DMS153 treated with DMSO at 0.1 percent for 48 hours (cell line): ENCODE results near the gene RASAL3.

Experiments used
- DNase-seq: peaks from one replicate; lab custom pipeline; 2025; ENCODE audit not compliant: unreplicated experiment; lab: John Stamatoyannopoulos, UW

RASAL3 gene

DNA sequence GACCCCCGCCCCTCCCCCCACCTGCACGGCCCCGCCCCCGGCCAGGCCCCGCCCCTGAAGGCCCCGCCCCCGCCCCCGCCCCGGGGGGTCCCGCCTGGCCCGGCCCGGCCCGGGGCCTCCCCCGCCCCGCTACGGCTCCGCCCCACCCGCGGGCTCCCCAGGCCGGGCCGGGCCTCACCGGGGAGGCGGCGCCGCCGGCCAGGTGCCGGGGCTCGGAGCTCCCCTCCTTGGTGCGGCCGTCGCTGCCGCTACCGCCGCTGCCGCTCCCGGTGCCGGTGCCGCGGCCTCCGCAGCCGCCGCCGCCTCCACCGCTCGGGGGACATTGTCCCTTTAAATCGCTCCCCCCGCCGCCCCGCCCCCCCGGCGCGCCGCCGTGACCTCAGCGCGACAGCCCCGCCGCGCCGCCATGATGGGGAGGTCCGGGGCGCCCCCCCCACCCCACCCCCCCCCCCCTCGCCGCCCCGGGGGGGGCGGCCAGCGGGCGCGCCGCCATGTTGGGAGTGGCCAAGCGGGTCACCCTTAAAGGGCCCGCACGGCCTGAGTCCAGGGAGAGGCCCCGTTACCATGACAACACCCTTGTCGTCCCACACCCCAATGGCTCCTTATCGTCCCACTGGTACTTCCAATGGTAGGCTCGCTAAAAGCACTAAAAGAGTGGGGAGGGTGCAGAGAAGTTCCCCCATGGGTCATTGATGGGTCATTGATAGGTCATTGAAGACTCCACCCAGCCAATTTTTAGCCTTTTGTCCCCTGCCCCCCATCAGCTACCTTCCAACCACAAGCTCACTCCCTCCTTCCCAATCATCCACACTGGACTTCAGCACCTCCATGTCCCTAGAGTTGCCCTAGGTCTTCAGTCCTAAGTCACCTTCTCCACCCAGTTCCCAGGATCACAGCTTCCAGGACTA is 14.5 kb downstream of the RASAL3 start, which contains the start of gene WIZ:
TSS of gene WIZ (minus strand) at position 337 of the 908 bp plus-strand sequence. CDS start 1,649 bp downstream, outside the sequence.
- DNase-seq, result peak; percentile 2

DNA sequence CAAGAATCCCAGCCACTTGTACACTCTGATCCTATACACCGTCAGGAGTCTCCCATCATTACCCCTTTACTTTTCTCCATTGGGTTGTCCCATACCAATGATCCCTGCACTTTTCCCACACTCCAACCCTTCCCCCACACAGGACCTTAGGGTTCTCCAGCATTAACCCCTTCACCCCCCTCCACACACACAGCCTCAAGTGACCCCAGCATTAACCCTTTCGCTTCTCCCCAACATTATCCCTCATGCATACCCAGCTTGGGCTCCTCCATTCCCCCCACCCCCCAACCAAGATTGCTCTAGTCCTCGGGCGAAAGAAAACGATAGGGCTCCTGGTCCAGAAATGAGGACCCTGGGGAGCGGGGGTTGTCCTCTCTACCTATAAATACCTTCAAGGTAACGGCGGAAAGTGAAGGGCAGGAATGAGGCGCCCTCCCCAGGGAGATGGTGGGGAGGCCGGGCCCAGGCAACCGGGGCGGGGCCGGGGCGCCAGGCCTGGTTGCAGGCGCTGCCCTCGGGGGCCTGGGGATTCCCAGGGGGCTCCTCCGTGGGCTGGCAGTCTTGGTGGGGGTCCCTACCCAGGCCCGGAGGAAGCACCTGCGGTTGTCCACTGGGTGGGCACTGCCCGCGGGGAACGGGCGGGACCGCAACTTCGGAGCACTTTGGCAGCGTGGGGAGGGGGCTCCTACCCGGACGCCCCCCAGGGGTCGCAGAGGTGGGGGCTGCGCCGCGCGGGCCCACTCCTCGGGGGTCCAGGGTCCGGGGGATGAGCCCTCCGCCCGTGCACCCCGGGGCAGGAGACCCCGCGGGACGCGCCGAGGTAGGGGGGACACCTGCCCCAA is 15.3 kb downstream of the RASAL3 start:
- no peak for DNase-seq

DNA sequence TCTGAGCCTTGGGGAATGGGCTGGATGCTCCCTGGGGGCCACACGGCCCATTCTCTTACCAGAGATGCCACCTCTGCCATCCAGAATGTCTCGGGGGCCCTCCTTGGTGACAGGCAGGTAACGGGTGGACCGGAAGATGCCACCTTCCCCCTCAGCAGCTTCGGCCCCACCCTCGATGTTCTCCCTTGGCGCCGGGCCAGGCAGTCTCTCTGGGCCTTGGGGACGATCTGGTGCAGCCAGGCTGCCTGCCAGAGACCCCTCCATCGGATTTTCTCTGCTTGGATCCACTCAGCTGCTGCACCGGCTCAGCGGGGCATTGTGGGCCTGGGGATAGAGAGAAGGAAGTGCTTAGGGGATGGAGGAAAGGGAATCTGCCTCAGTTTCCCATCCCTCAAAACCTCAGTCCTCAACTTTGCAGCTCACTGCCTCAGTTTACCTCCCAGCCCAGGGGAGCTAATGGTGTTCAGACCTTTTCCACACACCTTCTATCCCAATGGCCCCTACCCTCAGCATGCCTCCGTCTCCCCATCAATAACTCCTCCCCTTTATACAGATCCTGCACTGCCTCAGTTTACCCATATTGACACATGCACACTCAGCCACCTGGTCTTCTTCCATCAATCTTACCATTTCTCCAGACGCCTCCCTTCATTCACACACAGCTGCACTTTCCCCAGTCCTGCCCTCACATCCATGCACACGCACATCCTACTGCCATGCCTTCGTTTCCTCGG is 16.1 kb downstream of the RASAL3 start:
- no peak for DNase-seq

DNA sequence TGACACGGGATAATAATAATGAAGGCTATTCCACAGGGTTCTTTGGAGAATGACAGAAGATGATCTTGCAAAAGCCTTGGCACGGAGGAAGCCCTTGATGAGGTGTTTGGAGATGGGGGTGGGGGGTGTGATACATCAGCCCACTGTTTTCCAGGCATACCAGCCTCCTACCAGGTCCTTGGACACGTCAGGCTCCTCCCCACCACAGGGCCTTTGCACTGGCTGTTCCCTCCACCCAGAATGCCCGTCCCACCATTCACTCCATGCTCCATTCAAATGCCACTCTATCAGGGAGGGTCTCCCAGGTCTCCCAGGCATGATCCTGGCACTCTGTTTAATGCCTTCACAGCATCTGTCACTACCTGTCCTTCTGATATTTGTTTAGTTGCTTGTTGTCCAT is 17.3 kb downstream of the RASAL3 start:
- no peak for DNase-seq

DNA sequence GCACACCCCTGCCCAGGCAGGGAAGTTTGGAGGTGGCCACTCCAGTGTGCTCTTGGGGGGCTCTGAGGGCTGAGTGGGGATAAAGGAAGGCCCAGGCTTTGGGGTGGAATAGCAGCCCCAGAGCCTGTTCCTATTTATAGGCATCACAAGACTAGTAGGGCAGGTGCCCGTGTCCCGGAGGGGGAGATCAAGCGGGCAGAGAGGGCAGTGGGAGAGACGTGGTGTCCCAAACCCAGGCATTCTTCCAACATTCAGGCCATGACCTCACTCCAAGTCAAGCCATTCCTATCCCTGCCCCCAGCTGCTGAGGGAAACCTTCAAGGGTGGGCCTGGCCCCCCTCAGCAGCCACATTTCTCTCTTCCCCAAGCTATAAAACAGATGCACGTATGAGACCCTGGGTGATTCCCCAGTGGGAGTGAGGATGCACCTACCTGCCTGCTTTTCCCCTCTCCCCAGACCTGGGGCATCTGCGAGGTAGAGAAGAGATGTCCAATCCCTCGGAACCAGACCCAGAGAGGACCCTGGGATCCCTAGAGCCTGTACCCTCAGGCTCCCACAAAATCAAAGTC is 18.5 kb downstream of the RASAL3 start:
- no peak for DNase-seq

DNA sequence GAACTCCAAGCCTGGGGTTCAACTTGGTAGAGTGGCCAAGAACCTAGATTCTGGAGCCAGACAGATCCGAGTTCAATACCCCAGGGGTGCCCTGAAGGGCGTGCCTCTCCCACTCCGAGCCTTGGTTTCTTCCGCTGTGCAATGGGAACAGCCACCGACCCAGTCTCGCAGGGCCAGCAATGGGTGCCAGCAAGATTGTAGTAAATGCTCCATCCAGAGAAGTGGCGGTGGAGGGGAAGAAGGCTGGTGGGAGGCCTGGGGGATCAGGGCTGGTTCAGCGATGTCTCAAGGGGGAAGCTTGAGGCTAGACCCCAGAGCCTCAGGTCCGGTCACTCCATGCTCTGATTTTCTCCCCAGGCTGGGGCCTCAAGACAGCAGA is 19.1 kb downstream of the RASAL3 start:
- DNase-seq, result no peak

DNA sequence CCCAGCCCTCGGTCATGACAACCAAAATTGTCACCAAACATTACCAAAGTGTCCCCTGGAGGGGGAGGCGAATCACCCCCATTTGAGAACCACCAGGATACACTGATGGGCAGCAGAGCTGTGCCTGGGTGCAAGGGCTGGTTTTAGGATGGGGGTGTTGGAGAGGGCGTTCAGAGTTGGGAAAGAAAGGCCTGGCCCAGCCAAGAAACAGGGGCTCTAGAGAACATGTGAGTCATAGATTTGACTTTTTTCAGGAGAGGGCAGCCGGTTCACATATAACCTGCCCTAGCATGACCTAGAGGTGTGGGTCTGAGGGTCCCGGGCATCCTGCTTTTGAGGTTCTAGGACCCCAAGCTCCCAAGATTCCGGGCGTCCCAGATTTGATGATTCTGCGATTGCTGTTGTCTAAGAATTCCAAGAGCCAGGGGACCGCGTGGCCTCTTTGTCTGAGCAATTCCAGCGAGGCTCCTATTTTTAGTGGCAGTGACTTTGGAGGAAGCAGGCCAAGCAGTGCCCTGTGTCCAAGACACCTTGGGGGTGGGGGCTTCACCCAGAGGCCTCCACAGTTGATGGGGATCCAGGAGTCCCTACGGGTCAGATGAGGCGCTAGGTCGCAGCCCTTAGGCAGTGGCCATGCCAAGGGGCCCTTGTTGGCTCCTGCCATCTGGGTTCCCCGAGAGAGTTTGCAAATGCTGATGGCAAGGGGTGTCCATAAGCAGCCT is 19.7 kb downstream of the RASAL3 start:
- DNase-seq, result no peak

DNA sequence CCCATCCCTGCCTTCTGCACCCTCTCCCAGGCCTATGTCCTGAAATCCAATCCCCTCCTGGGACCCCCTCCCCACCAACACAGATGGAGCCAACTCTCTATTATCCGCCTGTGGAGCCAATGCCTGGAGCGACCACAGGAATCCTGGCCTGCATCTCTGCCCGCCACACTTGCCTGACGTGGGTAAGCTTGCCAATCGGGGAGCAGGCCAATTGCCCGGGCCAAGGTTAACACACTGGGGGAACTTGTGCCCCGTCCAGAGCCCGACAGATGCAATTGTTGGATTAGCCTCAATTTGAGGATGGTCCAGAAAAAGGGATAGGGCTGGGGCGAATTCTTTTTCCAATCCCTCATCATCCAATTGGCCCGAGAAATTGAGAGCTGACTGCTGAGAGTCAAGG is 20.5 kb downstream of the RASAL3 start:
- no peak for DNase-seq

DNA sequence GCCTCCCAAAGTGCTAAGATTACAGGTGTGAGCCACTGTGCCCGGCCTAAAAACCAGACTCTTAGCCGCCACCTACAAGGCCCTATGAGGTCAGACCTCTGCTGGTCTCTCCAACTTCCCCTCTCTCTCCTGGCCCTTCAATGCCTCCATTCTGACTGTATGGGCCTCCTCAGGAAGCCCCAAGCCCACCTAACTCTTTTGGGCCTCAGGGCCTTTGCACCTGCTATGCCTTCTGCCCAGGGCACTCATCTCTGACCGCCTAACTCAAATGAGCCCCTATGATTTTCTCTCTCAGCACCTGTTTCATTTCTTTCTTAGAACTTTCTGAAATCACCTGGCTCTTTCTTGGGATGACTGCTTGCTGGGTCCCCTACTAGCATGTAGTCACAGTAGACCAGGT is 21.0 kb downstream of the RASAL3 start:
- DNase-seq, result no peak

DNA sequence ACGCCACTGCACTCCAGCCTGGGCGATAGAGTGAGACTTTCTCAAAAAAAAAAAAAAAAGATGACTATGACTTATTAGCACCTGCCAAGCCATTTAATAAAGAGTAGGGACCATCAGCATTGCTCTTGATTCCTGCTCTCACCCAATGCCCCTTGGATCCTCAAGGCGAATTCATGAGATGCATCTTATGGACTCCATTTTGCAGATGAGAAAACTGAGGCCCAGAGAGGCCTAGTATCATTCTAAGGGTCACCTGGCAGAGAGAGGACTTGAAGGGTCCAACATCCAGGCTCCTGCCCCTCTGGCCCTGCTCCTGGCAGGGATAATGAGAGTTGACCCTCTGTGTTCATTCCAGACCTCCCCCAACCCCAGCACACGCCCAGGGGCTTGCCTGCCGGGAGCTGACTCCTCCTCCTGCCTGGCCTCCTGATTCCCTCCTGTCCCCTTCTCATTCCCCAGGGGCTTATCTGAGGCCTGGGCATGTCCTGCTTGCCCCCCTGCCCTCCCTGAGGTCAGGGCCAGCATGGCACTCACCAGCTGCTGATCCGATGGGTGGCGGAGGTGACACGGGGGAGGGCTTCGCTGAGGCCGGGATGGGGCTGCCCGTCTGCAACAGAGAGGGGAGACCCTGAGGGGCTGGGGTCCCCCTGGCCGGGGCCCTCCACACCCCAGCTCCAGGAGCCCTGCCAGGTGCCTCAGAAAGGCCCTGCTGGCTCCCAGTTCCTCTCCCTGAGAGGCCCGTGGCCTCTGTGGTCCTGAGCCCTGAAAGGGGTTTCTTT is 22.0 kb downstream of the RASAL3 start:
- DNase-seq, result no peak

DNA sequence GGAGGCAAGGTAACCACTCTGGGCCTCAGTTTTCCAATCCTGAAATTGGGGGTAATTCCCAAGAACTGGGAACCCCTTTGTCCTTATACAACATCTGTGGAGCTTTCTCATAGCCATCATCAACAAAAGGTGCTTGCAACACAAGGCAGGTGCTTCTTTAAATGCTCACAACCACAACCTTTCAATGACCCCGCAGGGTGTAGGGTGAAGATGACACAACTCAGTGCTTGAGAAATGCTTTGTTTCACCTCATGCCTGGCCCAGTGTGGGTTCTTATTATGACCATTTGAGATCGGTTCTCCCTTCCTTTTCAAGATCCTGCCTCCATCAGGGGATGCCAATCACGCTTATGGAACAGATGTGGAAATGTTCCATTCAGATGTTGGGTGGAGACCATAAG is 23.0 kb downstream of the RASAL3 start:
- no peak for DNase-seq

DNA sequence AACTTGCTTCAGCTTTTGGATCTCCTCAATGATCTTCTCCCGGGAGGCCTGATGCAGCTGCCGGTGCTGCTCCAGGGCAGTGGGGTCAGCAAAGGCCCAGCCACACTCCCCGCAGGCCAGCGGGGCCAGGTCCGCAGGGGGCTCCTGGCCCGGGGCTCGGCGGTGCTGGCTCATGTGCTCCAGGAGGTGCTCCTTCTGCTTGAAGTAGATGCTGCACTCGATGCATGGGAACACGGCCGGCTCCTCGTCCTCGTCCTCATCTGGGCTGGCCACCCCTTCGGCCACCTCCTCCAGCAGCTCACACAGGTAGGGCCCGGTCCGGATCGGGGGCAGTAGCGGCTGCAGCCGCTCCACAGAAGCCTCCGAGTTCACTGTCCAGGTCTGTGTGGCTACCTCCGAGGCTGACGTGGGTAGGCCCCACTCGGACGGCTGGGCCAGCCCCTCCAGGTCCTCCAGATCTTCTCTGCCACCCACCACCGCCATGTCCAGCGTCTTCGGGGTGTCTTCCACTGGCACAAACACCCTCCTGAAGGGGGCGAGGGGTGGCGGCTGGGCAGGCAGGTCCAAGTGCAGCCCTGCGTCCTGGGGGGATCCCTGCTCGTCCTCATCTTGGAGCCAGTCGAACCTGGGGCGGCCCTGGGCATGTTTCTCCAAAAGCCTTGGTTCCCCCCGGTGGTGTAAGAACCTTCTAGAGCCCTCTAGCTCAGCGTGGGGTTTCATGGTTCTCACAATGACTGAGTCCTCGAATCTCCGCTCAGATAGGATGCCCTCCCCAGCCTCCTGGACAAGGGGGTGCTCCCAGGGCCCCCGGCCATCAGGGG is 24.3 kb downstream of the RASAL3 start:
- DNase-seq, result no peak

DNA sequence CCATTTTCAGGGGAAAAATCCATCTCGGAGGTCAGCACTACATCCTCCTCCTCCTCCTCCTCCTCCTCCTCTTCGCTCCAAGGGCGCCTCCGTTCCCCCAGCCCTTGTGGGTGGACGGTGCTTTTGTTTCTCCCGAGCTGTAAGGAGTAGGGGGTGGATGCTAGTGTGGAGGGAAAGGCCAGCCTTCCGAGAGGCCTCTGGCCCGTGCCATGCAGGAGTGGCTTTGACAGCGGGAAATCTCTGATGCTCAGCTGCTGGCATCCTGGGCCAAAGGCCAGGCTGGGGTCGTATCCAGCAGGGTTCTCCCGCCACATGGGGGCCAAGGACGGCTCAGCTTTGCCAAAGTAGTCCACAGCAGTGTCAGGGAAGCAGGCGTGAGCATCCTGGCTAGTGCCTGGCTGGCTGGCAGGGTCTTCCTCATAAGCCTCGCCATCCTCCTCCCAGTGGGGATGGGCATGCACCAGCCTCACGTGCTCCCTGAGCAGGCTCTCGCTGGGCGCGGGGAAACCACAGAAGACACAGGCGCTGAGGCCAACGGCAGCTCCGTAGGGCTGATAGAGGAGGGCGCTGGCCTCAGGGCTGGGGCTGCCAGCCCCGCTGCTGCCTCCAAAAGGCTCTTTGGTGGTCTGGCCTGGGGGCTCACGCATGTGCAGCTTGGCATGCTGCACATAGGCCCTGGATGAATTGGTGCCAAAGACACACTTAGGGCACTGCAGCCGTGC is 25.1 kb downstream of the RASAL3 start:
- DNase-seq, result no peak

DNA sequence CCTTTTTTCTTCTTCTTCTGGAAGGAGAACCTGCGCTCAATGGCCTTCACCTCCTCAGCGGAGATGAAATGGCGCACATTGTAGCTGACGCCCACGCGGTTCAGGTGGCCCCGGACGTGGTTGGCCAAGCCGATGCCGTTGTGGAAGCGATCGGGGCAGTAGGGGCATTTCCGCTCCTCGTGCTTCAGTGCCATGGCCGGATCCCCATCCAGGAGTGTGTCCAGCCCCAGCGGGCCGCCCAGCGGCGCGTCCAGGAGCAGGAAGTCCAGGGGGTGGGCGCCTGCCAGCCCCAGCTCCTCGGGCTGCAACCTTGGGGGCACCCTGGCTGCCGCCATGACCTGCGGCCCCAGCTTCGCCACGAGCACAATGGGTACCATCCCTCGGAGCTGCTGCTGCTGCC is 25.8 kb downstream of the RASAL3 start:
- DNase-seq, result no peak

DNA sequence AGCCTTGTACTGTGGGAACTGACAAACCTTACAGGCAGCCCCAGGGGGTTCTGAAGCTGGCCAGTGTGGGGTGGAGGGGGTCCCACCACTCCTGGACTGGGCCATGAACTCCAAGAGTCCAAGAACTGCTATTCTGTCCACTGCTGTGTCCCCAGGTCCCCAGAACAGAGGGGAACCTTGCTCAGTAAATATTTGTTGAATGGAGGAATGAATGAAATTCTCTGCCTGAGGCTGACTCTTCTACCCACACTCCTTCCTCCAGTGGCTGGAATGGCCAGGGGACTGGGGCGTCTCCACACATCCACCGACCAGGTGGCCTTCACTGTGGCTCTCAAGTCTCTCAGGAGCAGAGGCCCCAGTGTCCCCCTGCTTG is 26.2 kb downstream of the RASAL3 start:
- no peak for DNase-seq

DNA sequence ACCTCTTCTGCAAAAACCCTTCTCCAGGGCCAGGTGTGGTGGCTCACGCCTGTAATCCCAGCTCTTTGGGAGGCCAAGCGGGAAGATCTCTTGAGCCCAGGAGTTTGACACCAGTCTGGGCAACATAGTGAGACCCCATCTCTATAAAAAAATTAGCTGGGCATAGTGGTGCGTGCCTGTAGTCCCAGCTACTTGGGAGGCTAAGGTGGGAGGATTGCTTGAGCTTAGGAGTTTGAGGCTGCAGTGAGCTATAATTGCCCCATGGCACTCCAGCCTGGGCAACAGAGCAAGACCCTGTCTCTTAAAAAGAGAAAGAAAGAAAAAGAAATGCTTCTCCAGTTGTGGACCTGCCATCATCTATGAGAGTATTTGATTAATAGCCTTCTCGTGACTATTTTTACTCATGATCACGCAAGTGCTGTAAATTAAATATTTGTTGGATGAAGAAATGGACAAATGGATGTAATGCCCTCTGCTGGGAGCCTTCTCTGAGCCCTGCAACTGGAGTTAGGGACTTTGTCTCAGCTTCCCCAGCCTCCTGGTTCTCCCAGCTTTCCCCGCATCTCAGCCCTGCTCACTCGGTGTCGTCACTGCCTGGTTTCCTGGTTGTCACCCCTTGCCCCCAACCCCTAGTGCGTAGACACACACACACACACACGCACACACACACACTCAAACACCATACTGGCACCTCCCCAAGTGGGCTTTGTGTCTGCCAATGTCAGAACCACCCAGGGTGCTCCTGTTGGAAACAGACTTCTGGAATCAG is 26.8 kb downstream of the RASAL3 start:
- no peak for DNase-seq

DNA sequence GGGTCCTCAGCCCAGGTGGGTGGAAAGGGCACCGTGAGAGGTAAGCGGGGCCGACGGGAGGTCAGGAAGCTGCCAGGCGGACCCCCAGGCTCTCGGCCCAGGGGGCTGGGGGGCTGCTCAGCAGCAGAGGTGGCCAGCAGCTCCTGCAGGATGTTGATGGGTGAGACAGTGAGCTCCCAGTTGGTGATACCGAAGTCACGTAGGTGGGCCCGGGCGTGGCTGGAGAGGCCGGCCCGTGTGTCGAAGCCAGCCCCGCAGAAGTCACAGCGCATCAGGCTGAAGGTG is 27.6 kb downstream of the RASAL3 start:
- no peak for DNase-seq
